HG02852 (cell line): Measurements from ENCODE around the gene TMC3.

Experiments
- ATAC-seq: cut with Tn5 transposase; IDR thresholded peaks from one replicate; pipeline ENCODE4 v1.9.1; 2021; ENCODE audit warnings: mild to moderate bottlenecking, moderate library complexity; ENCODE audit not compliant: unreplicated experiment

TMC3 gene

DNA sequence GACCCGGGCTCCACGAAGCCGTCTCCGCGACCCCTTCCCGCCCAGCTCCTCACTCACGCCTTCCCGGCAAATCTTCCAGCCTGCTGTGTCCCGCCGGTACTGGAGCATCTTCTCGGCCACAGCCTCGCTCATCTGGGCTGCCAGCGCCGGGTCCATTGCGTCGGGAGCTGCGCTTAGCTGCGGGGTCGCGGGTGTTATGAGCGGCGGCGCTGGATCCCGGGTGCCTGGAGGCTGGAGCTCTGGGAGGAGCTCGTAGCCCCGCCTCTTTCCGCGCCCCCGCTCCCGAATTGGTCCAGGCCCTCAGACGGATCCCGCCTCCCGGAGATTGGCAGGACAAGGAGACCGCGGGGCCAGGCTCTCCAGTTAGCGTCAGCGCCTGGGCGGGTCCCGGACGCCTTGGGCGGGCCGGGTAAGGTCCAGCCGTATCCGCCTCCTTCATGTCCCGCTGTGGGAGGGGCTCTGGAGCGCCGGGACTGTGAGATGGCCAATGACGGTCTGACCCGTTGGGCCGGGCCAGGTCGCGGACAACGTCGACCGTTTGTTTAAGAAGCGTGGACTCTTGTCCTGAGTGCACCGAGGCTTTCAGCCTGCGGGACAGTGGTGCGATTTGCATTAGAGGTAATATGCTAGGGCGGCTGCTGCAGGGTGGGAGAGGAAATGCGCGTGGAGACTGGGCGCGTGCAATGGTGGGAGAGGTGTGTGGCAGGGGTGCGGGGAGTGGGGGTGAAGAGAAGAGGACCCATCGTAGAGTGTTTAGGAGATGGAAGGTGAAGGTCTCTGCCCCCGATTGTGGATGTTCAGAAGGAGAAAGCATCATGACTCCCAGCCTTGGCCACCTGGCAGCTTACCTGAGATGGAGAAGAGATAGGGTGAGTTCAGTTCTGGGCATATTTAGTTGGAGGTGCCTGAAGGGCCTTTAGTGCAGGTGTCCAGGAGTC is 49.8 kb downstream of the TMC3 start, which contains the start of gene STARD5:
TSS of gene STARD5 (minus strand) at position 198 of the 938 bp plus-strand sequence. CDS start at position 156, 42 bp downstream.
- ATAC-seq, result peak; percentile 99

DNA sequence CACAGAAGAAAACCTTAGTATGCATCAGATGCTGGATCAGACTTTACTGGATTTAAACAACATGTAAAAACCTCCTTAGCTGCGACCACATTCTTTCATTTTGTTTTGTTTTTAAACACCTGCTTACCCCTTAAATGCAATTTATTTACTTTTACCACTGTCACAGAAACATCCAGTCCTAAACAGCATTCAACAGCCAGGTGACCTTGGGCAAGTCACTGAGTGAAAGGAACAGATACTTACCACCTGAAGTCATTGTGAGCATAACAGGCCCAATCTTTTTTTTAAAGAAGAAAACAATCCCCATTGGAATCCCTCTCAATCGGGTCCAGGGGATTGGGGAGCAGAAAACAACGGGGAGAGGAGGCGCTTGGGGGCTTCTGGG is 50.5 kb downstream of the TMC3 start:
- peak; percentile 18 for ATAC-seq

DNA sequence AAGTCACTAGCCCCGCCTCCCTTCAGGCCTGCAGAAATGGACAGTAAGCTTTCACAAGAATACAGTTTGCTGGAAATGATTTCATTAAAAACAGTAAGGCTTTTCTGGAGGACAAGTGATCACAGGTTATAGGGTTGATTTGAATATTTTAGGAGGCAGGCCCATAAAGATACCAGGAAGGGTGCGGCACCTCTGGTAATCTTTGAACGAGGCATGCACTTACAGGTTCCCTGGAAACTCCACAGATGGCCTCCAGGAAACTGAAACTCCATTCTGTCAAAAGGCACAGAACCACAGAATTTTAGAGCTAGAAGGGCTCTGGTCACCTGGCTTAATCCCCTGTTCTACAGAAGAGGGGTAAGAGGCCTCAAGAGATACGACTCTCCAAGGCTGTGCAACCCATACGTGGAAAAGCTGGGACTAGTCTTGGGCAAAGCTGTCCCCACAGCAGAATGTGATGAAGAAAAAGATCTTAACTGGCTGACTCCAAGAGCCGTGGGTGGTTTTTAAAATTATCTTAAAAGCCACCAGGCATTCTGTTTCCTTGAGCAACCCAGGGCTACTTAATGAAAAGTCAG is 51.2 kb downstream of the TMC3 start:
- no peak for ATAC-seq

DNA sequence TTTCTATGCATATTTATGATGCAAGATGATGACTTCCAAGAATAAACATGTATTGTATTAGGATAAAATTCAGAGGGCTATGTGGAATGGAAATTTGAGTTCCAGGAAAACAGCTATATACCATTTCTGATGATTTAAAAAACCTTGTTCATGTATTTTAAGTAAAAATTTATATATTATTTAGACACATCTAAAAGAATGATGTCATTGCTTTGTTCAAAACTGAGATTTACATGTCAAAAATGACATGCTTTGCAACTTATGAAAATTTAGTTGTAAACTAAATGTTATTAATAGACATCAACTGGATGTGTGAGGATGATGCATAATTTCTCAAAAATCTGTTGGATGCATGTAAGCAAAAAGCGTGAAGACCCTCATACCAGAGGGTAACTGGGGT is 52.3 kb downstream of the TMC3 start:
- no peak for ATAC-seq

DNA sequence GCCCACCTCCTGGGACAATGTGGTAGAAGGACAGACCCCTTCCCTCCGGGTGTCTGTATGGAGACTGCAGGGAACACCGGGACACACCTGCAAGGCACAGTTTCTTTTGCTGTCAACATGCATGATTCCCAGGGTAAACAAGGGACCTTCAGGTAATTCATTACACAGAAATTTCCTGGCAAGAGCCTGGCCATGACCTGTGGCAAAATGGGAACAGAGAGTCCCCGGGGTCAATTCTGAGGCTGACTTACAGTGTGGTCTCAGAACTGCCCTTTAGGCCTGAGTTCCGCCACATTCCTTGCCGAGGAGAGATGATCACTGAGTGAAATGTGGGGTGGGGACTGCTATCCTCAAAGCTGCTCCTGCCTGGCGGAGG is 56.4 kb downstream of the TMC3 start:
- no peak for ATAC-seq

DNA sequence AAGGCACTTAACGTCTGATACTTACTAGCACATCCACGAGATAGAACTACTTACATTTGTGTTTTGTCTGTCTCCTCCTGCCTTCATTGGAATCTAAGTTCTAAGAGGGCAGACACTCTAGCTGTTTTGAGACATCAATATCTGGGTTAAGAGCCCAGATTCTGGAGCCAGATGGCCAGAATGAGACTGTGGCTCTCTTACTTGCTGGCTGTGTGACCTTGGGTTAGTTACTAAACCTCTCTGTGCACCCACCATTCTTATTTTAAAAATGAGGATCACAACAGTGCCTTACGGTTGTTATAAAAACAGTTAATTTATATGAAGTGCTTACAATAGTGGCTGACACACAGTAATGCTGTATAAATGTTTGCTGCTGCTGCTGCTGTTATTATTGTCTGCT is 57.7 kb downstream of the TMC3 start:
- no peak for ATAC-seq

DNA sequence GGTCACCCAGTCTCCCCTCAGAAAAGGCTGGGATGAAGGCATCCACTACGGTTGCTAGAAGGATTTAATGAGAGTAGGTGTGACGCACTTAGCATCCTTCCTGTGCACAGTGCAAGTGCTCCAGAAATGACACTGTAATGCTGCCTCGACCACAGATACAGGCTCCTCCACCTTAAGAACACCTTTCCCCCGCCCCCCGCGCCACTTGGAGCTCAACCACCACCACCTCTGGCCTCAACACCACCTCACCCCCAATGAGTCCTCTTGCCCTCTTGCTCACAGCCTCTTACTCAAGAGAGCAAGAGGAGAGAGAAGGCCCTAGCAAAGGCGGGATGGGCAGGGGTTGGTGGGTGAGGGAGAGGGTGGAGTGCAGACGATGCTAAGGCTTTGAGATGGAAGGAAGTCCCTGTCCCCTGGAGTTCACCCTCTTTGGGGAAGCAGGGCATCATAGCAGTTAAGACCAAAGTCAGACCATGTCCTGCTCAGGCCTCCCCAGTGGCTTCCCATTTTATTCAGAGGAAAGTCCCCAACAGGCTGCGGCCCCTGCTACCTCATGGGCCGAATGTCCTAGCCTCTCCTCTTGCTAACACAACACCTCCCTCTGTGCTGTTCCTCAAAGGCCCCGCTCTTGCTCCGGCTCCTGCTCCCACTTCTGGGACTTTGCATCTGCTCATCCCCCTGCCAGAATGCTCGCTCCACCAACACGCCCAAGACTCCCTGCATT is 58.4 kb downstream of the TMC3 start:
- ATAC-seq, result peak; percentile 39

DNA sequence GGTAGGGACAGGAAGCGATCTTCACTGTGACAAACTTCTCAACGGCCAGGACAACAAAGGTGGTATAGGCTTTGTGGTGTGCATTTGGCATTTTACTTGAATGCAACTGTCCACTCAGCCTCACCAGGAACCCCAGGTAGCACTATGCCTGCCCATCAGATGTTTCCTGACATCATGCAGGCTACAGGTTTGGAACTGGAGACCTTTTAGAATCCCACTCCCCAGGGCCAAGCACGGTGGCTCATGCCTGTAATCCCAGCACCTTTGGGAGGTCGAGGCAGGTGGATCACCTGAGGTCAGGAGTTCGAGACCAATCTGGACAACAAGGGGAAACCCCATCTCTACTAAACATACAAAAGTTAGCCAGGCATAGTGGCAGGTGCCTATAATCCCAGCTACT is 59.6 kb downstream of the TMC3 start:
- ATAC-seq, result no peak

DNA sequence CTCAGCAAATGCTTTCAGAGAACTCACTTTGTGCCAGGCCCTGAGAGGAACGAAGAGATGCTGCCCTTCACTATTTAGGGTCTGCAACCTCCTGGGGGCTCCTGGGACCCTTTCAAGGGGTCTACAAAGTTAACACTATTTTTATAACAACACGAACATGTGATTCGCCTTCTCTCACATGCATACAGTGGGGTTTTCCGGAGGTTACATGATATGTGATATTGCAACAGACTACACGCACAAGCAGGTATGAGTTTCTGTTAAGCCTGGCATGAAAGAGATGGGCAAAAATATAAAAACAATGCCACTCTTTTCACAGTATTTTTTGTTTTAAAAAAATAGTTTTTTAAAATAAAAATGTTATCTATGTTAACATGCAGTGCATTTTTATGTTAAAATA is 60.3 kb downstream of the TMC3 start:
- ATAC-seq, result no peak

DNA sequence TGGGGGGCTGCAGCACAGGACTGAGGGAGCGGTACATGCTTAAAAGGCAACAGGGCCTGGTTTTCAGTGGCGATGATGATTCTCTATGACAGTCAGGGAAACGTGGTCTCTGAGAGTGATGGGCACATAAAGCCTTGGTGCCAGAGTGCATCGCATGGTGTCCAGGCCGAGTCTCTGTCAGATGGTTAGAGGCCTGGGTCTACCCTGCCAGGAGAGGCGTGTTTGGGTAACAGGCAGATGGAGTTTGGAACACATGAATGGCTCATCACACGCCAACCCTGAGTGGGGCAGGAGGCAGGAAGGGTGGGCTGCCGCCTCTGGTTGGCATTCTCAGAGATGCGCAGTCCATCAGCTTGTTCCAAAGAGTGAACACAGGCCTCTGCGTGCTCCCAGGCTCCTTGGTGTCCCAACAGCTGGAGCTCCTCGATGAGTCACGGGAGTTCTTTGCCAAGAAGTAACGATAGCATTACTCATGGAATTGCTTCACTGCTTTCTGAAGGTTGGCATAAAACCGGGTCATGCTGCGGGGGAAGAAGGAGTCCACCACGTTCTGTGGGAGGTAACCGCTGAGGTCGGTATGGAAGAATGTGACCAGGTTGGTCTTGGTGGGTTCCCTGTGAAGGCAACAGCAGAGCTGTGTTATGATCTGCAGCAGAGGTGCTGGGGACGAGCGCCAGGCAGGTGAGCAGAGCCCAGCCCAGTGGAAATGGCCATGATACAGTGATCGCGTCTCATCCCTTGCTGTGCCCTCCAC is 61.0 kb downstream of the TMC3 start:
- no peak for ATAC-seq

DNA sequence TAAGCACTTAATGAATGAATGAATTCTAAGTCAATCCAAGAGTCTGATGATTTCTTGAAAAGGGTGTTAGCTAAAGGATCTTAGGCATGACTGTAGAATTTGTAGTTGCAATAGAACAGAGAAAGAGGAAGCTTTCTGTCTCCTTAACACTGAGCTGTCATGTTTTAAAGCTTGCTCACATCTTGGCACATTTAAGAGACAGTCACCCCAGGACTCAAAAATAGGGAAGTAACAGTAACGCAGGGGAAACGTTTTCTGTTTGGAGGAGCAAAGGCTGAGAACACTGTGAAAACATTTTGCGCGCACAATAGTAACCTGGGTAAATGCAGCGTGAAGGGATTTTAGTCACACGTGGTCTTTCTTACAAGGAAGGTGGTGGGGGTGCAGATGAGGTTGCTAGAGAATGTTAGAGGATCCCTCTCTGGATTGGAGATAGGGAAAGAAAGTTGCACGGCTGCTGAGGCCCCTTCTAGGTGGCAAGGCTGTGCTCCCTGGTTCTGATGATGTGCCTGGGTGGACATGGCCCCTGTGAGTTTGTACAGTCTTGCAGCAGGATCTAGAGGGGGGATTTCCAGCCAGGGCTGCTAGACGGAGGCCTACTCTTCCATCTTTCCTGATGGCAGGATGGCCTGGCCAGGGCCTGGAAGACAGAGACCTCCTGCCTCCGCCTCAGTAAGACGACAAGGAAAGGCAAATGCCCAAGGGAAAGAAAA is 62.1 kb downstream of the TMC3 start:
- peak; percentile 43 for ATAC-seq

DNA sequence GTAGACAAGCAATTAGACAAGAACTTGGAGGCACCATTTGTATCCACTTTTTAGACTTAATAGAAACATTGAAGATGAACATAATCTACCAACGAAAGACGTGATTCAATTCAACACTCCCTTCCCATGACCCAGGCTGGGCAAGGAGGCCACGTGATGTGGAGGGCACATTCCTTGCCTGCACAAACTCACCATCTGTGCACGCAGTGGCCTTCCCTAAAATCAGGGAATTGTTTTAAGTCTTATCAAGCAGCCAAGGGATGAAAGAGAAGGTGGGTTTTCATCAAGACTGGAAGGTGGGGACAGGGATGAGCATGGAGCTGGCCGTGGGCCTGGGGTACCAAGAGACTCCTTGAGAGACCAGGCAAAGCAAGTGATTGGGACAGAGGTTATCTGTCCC is 63.5 kb downstream of the TMC3 start:
- no peak for ATAC-seq

DNA sequence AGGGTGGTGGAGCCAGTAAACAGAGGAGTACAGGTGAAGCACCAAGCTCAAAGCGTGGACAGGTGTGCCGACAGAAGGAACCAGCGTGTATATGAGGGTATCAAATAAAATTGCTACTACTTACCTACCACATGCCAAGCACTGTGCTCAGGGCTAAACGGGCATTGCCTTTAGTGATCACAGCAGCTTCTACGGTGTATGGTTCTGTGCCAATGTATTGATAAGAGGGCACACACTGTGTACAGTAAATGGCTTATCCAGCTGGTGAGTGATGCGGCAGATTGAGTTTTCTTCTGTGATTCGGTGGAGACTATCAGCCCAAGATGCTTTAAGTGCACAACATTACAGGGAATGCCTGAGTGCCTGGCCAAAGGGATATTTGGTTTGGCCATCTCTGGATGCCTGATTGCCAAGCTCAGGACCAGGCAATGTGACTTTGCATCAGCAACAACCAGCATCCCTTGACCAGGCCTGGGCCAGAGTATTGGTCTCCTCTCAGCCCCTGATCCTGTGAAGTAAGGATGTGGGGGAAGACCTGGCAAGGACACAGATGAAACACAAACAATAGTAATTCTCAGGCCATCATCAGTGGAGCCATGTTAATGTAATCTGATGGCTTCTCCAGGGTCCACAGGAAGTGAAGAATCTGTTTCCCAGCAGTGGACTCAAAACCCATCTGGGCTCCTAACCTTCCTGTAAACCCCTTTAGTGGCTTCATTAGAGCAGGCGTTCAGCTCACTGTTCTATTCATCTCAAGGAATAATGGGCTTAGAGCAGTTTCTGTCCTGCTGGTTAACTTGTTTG is 64.2 kb downstream of the TMC3 start:
- no peak for ATAC-seq

DNA sequence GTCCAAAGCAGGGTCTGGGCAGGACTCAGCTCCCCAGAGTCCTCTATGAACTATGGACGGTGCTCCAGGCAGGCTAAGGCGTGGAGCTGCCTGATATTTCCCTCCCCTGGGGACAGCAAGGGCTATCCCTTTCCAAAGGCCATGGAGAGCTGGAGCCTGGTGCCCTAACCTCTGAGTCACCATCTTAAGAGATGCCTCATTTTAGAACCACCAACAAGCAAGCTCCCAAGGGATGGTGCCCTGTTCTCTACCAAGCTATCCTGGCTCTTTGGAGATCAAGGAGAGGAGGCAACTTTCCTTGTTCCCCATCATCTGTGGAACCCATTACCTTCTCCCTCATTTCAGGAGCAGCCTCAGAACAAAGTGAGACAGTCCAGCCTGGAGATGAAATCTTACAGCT is 65.8 kb downstream of the TMC3 start:
- ATAC-seq, result no peak

DNA sequence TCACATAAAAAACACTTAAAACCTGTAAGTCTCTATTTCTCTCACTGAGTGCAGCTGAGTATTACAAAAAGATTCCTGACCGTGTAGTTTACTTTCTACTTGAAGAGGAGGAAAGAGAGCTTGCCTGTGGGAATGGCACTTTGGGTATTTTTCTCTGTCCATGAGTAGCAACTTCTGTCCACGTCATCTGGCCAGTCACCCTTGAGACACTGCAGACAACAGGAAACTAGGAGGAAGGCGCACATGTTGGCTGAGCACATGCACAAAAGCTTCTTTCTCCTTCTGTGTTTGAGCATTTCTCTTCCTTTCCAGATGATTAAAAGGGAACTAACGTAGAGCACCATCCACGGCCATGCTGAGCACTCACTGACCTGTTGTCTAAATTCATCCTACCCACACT is 69.8 kb downstream of the TMC3 start:
- no peak for ATAC-seq

DNA sequence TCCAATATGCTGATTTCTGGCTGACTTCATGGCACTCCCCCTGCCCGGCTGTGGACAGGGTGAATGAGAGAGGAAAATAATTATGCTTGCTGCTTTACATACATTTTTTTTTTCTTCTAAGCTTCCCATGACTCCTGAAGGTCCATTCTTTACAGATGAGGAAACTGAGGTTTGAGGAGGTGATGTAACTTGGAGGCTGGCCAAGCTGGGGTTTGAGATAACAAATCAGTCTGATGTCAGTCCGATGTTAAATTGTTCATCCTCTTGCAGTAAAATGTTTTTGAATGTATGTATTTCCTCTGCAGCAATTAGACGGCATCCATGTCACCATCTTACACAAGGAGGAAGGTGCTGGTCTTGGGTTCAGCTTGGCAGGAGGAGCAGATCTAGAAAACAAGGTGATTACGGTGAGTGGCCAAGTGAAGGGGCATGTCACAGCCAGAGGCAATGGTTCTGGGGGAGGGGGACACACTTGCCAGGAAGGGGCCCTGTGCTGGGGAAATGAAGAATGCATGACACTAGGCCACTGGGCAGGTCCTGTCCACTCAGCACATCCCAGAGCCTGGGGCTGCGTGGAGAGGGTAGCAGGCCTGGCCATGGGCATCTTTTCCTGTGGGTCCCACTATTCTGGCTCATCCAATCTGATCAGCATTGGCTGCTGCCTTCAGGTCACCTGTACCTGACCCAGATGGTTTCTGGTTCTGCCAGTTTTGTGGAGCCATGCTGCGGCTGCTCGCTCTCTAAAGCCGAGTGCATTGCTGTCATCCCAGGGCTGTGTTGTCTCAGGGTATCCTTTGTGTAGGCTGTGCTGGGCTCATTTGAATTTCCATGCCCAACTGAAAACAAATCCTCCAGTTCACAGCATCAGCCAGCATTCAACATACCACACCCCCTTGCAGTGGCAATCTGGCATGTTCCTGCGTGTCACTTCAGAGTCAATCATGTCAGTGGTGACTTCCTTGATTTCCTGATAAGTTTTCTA is 70.5 kb downstream of the TMC3 start:
- ATAC-seq, result no peak

DNA sequence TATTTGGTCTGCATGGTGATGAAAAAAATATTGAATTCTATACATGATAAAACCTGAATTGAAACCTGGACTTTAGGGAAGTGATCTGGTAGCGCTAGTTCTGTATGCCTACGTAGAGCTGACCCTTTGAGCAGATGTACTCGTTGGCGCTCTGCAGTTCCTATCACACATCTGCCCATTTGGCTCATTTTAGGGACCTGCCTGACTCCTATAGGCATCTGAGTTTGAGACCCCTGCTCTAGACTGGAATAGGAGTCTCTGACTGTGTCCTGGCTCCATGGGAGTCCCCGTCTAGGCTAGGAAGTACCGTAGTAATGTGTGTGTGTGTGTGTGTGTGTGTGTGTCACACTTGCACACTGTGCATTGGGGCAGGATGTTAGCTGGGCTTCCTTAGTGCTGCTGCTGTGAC is 71.3 kb downstream of the TMC3 start:
- ATAC-seq, result peak; percentile 2

DNA sequence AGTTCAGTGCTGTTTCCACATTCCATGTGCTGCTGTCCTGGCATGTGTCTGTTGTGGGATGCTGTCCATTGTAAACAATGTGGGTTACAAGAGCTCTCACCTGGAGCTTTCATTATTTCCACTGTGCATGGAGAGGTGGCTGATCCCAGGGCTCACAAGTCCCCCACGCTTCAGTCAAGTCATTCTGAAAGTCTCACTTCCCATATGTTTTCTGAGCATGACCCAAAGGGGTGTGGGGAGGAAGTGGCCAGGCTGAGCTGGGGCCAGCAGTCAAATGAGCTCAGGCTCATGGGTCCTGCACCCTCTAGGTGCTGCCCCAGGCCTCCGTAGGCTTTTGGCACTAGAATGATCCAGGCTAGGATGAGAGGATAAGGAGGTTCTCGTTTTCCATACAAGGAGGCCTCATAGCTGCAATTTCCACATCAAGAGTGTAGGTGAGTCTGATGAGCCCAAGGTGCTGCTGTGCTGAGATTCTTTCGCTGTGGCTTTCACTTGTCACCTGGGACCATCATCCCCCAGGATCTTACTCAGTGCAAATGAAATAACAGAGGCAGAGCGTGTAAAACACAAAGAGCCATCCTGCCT is 72.1 kb downstream of the TMC3 start:
- peak; percentile 79 for ATAC-seq
